ENCODE measurements around the gene EIF4E2.

The EIF4E2 gene

GRCh38 chr2:232550354-232551249 lies at the start of gene EIF4E2, which contains the start of gene TIGD1:
TSS of gene EIF4E2 (plus strand) at chr2:232550689. CDS start at chr2:232550725, 36 bp downstream.
TSS of gene TIGD1 (minus strand) at chr2:232550557. CDS start at chr2:232549882, 675 bp downstream.
- no peak for TF ChIP-seq JUND (IDR thresholded peaks at IDR 0.05; ENCODE audit: low read depth)
- in situ Hi-C loops (cut with HindIII; ENCODE audit: low pct_unique_long_range_greater_than_20kb, low sequenced_read_pairs): no loop called here
- peak; percentile 89 to 93 for DNase-seq (ENCODE audit: low read depth in 1 of 2, low spot score in 1 of 2)

- no peak for TF ChIP-seq JUND (IDR thresholded peaks at IDR 0.05; ENCODE audit: low read depth)
- in situ Hi-C loops (cut with HindIII; ENCODE audit: low pct_unique_long_range_greater_than_20kb, low sequenced_read_pairs): no loop called here
- no peak for DNase-seq (ENCODE audit: low read depth in 1 of 2, low spot score in 1 of 2)
Measured at GRCh38 chr2:232501331-232501771, 49.1 kb upstream of the EIF4E2 start.

GRCh38 chr2:232501794-232502390 lies 48.6 kb upstream of the EIF4E2 start:
- in situ Hi-C loops (cut with HindIII; ENCODE audit: low pct_unique_long_range_greater_than_20kb, low sequenced_read_pairs): no loop called here
- no peak for TF ChIP-seq JUND (IDR thresholded peaks at IDR 0.05; ENCODE audit: low read depth)
- DNase-seq (ENCODE audit: low read depth in 1 of 2, low spot score in 1 of 2): no peak

- DNase-seq (ENCODE audit: low read depth in 1 of 2, low spot score in 1 of 2): no peak
- no peak for TF ChIP-seq JUND (IDR thresholded peaks at IDR 0.05; ENCODE audit: low read depth)
- in situ Hi-C loops (cut with HindIII; ENCODE audit: low pct_unique_long_range_greater_than_20kb, low sequenced_read_pairs): no loop called here
Measured at GRCh38 chr2:232502511-232502910, 48.0 kb upstream of the EIF4E2 start.

- in situ Hi-C loops (cut with HindIII; ENCODE audit: low pct_unique_long_range_greater_than_20kb, low sequenced_read_pairs): no loop called here
- no peak for TF ChIP-seq JUND (IDR thresholded peaks at IDR 0.05; ENCODE audit: low read depth)
- peak in 1 of 2 experiments; percentile 13 for DNase-seq (ENCODE audit: low read depth in 1 of 2, low spot score in 1 of 2)
Measured at GRCh38 chr2:232502911-232503808, 47.3 kb upstream of the EIF4E2 start.

GRCh38 chr2:232503809-232504323 lies 46.6 kb upstream of the EIF4E2 start:
- in situ Hi-C loops (cut with HindIII; ENCODE audit: low pct_unique_long_range_greater_than_20kb, low sequenced_read_pairs): no loop called here
- TF ChIP-seq JUND (IDR thresholded peaks at IDR 0.05; ENCODE audit: low read depth): no peak
- DNase-seq (ENCODE audit: low read depth in 1 of 2, low spot score in 1 of 2): no peak

GRCh38 chr2:232504438-232504837 lies 46.1 kb upstream of the EIF4E2 start:
- peak in 1 of 2 experiments; percentile 14 for DNase-seq (ENCODE audit: low read depth in 1 of 2, low spot score in 1 of 2)
- in situ Hi-C loops (cut with HindIII; ENCODE audit: low pct_unique_long_range_greater_than_20kb, low sequenced_read_pairs): no loop called here
- TF ChIP-seq JUND (IDR thresholded peaks at IDR 0.05; ENCODE audit: low read depth): no peak

- DNase-seq (ENCODE audit: low read depth in 1 of 2, low spot score in 1 of 2): no peak
- no peak for TF ChIP-seq JUND (IDR thresholded peaks at IDR 0.05; ENCODE audit: low read depth)
- in situ Hi-C loops (cut with HindIII; ENCODE audit: low pct_unique_long_range_greater_than_20kb, low sequenced_read_pairs): no loop called here
Measured at GRCh38 chr2:232505856-232506255, 44.6 kb upstream of the EIF4E2 start.

GRCh38 chr2:232506709-232507108 lies 43.8 kb upstream of the EIF4E2 start:
- TF ChIP-seq JUND (IDR thresholded peaks at IDR 0.05; ENCODE audit: low read depth): no peak
- DNase-seq (ENCODE audit: low read depth in 1 of 2, low spot score in 1 of 2): no peak
- in situ Hi-C loops (cut with HindIII; ENCODE audit: low pct_unique_long_range_greater_than_20kb, low sequenced_read_pairs): no loop called here

GRCh38 chr2:232508251-232508650 lies 42.2 kb upstream of the EIF4E2 start:
- TF ChIP-seq JUND (IDR thresholded peaks at IDR 0.05; ENCODE audit: low read depth): no peak
- DNase-seq (ENCODE audit: low read depth in 1 of 2, low spot score in 1 of 2): no peak
- in situ Hi-C loops (cut with HindIII; ENCODE audit: low pct_unique_long_range_greater_than_20kb, low sequenced_read_pairs): no loop called here

GRCh38 chr2:232511336-232511890 lies 39.1 kb upstream of the EIF4E2 start:
- no peak for DNase-seq (ENCODE audit: low read depth in 1 of 2, low spot score in 1 of 2)
- TF ChIP-seq JUND (IDR thresholded peaks at IDR 0.05; ENCODE audit: low read depth): no peak
- in situ Hi-C loops (cut with HindIII; ENCODE audit: low pct_unique_long_range_greater_than_20kb, low sequenced_read_pairs): no loop called here

- no peak for DNase-seq (ENCODE audit: low read depth in 1 of 2, low spot score in 1 of 2)
- in situ Hi-C loops (cut with HindIII; ENCODE audit: low pct_unique_long_range_greater_than_20kb, low sequenced_read_pairs): no loop called here
- TF ChIP-seq JUND (IDR thresholded peaks at IDR 0.05; ENCODE audit: low read depth): no peak
Measured at GRCh38 chr2:232512602-232513001, 37.9 kb upstream of the EIF4E2 start.

Measured in T47D (cell line).